ENCODE data around the gene HMGCR. TPM values are rescaled to one million over a fixed set of nuclear protein-coding genes. Genes with fewer than 3 reads are reported as not detected.

Gene HMGCR
- total and polyA plus RNA-seq, 9 of the 15 experiments (the other 6 are each of a cell fraction or from before 2014, with no cell fraction given): 29.5 to 155 (median 61.5) TPM

DNA sequence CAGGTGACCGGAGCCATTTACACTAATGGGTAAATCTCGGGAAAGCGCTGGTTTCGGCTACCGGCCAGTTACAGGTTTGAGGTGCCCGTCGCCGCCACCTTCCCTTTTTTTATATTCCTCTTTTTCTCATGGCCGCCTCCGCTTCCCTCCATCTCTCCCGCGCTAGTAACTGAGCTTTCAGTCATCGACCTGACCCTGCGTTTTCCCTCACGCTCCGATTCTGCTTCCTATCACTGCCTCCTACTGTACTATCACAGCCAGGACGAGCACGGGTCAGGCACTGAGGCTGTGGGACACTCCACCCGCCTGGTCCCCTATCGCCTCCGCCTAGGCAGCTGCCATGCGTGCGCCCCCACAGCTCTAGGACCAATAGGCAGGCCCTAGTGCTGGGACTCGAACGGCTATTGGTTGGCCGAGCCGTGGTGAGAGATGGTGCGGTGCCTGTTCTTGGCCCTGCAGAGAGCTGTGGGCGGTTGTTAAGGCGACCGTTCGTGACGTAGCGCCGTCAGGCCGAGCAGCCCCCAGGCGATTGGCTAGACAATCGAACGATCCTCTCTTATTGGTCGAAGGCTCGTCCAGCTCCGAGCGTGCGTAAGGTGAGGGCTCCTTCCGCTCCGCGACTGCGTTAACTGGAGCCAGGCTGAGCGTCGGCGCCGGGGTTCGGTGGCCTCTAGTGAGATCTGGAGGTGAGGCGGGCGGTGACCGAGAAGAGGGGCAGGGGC is at the start of gene HMGCR (continued):
- TF ChIP-seq TAF1 (IDR thresholded peaks at IDR 0.05; ENCODE audit: control insufficient read depth, extremely low read depth, insufficient read depth, low read length, severe bottlenecking): peak; percentile 62
- TF ChIP-seq COPS2 (conservative IDR thresholded peaks at IDR 0.05): peak; percentile 91
- no peak for TF ChIP-seq ZNF79 (CRISPR knock-in tag; IDR thresholded peaks at IDR 0.05; ENCODE audit: low read depth)
- no peak for TF ChIP-seq BRD4 (IDR thresholded peaks at IDR 0.05)
- TF ChIP-seq ZNF717 (CRISPR knock-in tag; IDR thresholded peaks at IDR 0.05): no peak
- TF ChIP-seq ZNF3 (CRISPR knock-in tag; IDR thresholded peaks at IDR 0.05): no peak
- peak; percentile 33 to 75; a peak in 2 of 4 replicates for TF ChIP-seq MLLT1 (IDR thresholded peaks at IDR 0.05)
- peak; percentile 89 for TF ChIP-seq TARDBP (IDR thresholded peaks at IDR 0.05)
- no peak for TF ChIP-seq ZFPM2 (CRISPR knock-in tag; IDR thresholded peaks at IDR 0.05)
- peak; percentile 98 for TF ChIP-seq HNRNPLL (IDR thresholded peaks at IDR 0.05; ENCODE audit: low read depth, low read length, poor library complexity, severe bottlenecking)
- TF ChIP-seq CBX3 (IDR thresholded peaks at IDR 0.05; ENCODE audit: borderline replicate concordance in 1 of 2, low read length in 2 of 2): peak in 1 of 2 experiments; percentile 86; a peak in 2 of 3 replicates
- TF ChIP-seq, protein P1, sequence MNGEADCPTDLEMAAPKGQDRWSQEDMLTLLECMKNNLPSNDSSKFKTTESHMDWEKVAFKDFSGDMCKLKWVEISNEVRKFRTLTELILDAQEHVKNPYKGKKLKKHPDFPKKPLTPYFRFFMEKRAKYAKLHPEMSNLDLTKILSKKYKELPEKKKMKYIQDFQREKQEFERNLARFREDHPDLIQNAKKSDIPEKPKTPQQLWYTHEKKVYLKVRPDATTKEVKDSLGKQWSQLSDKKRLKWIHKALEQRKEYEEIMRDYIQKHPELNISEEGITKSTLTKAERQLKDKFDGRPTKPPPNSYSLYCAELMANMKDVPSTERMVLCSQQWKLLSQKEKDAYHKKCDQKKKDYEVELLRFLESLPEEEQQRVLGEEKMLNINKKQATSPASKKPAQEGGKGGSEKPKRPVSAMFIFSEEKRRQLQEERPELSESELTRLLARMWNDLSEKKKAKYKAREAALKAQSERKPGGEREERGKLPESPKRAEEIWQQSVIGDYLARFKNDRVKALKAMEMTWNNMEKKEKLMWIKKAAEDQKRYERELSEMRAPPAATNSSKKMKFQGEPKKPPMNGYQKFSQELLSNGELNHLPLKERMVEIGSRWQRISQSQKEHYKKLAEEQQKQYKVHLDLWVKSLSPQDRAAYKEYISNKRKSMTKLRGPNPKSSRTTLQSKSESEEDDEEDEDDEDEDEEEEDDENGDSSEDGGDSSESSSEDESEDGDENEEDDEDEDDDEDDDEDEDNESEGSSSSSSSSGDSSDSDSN (IDR thresholded peaks at IDR 0.05; ENCODE audit: borderline replicate concordance in 1 of 2, low read depth in 2 of 2, low read length in 2 of 2): peak; percentile 39 to 71; a peak in 1 of 4 replicates
- TF ChIP-seq MED1 (CRISPR knock-in tag; IDR thresholded peaks at IDR 0.05; ENCODE audit: borderline replicate concordance): no peak
- TF ChIP-seq HNRNPUL1 (IDR thresholded peaks at IDR 0.05; ENCODE audit: low read length): no peak
- no peak; the same call in 1 of the 2 replicates for TF ChIP-seq ZNF263 (CRISPR knock-in tag; IDR thresholded peaks at IDR 0.05; ENCODE audit: borderline replicate concordance)
- peak; percentile 56 for TF ChIP-seq SMARCA4 (IDR thresholded peaks at IDR 0.05)
- no peak for TF ChIP-seq FOXJ2 (tag; IDR thresholded peaks at IDR 0.05)
- TF ChIP-seq ZNF431 (CRISPR knock-in tag; IDR thresholded peaks at IDR 0.05): no peak; the same call in 1 of the 2 replicates
- no peak for TF ChIP-seq ZNF507 (tag; conservative IDR thresholded peaks at IDR 0.05)
- TF ChIP-seq, protein P2, sequence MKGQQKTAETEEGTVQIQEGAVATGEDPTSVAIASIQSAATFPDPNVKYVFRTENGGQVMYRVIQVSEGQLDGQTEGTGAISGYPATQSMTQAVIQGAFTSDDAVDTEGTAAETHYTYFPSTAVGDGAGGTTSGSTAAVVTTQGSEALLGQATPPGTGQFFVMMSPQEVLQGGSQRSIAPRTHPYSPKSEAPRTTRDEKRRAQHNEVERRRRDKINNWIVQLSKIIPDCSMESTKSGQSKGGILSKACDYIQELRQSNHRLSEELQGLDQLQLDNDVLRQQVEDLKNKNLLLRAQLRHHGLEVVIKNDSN (CRISPR knock-in tag; IDR thresholded peaks at IDR 0.05): peak; percentile 61; the same call in 1 of the 2 replicates
- no peak for TF ChIP-seq CHCHD3 (CRISPR knock-in tag; IDR thresholded peaks at IDR 0.05)
- TF ChIP-seq ELK1 (CRISPR knock-in tag; IDR thresholded peaks at IDR 0.05): no peak
- TF ChIP-seq PKNOX1 (IDR thresholded peaks at IDR 0.05): peak; percentile 91

Measured in K562 (cell line).